RPMI7951 (cell line): ENCODE results near the gene CIBAR2. TPM values are rescaled to one million over a fixed set of nuclear protein-coding genes. Genes with fewer than 3 reads are reported as not detected.

Source experiments
- DNase-seq: peaks from one replicate; pipeline ENCODE4 v3.0.0-alpha.2; 2012; ENCODE audit warnings: low read depth
- total RNA-seq: library from RNA; depleted of rRNA; stranded (reverse); fragments of >200 nt; shearing (Covaris generic); gene quantifications from 2 replicates; pipeline ENCODE4 v1.2.3, GENCODE V29; 2014

Gene CIBAR2
- total RNA-seq, 1 experiment from 2014 or later: not detected

- DNase-seq: no peak
Measured at GRCh38 chr16:85083051-85083639, 29.1 kb downstream of the CIBAR2 start.

- DNase-seq: no peak
Measured at GRCh38 chr16:85082173-85083050, 29.9 kb downstream of the CIBAR2 start.

DNA sequence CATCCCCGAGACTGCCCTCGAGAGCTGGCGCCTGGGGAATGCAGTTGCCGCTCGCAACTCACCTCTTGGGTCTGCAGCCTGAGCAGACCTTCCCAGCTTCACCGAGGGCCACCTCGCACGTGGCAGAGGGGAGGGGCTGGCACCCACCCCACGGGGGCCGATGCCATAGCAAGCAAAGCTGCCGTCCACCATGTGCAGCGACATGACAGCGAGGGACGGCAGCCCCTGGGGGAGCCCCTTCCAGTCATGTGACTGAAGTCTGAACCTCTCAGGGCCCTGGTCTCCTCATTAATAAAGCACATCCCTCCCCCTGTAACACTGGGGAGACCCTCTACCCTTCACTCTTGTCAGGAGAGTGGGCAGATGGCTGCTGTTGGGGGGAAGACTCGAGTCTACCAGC lies 30.5 kb downstream of the CIBAR2 start:
- DNase-seq: no peak

DNA sequence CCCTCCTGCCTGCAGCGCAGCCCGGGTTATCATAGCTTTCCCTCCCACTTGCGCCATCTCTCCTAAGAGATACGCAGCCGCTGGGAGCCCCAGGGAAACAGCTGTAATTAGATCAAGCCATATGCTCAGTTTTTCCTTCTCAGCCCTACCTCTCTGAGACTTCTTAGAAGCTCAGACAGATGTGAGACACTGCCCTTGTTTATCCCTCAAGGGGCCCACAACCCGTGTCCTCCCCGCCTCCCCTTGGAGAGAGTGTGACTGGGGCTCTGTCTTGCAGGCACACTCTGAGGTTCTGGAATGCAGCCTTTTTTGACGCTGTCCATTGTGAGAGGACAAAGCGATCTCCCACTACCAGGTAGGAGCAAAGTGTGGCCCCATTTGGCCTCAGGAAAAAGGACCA lies 31.2 kb downstream of the CIBAR2 start:
- DNase-seq: no peak

DNA sequence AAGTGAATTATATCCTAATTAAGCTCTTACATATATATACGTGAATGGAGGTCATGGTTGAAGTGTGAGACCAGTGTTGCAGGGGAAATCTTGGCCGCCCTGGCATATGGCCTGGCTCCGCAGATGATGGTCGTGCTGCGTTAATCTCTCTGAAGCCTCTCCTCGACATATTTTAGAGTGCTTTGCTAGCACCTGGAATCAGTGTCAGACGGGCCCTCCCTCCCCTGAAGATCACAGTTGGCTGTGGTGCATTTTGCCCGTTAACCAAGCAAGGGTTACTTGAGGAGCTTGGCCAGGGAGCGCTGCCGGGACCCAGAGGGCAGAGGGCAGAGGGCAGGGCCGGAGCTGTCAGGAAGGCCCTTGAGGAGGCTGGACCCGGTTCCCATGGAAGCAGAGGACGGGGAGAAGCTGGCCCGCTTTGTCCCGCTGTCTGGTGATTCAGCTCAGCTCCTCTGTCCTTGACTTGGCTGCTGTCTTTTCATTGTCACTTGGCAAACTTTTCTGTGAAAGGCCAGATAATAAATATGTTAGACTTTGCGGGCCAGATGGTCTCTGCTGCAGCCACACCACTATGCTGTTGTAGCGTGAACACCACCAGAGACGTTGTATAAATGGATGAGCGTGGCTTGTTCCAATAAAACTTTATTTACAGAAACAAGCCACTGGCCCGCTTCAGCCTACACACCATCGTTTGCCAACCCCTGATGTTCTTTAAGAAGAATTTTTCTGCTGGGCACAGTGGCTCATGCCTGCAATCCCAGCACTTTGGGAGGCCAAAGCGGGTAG lies 32.3 kb downstream of the CIBAR2 start:
- DNase-seq: no peak

GRCh38 chr16:85078952-85079351 lies 33.3 kb downstream of the CIBAR2 start:
- no peak for DNase-seq

- no peak for DNase-seq
Measured at GRCh38 chr16:85078226-85078625, 34.0 kb downstream of the CIBAR2 start.

- DNase-seq: no peak
Measured at GRCh38 chr16:85077576-85078125, 34.6 kb downstream of the CIBAR2 start.

DNA sequence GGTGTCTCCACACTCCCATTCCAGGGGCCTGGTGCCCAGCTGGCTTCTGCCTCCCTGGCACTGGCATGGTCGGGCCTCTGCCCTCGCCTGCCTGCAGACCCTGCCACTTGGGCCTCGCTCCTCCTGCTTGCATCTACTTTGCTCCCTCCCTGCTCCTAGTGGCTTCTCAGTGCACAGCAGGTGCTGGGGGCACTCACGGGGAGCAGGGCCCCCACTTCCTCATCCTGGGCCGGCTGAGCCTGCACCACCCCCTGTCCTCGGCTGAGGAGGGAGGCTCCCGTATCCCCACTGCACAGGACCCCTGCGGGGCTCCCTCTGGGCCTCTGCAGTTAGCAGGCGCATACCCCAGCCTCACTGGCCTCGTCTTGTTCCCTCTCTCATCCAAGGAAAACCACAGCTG lies 35.2 kb downstream of the CIBAR2 start:
- no peak for DNase-seq

DNA sequence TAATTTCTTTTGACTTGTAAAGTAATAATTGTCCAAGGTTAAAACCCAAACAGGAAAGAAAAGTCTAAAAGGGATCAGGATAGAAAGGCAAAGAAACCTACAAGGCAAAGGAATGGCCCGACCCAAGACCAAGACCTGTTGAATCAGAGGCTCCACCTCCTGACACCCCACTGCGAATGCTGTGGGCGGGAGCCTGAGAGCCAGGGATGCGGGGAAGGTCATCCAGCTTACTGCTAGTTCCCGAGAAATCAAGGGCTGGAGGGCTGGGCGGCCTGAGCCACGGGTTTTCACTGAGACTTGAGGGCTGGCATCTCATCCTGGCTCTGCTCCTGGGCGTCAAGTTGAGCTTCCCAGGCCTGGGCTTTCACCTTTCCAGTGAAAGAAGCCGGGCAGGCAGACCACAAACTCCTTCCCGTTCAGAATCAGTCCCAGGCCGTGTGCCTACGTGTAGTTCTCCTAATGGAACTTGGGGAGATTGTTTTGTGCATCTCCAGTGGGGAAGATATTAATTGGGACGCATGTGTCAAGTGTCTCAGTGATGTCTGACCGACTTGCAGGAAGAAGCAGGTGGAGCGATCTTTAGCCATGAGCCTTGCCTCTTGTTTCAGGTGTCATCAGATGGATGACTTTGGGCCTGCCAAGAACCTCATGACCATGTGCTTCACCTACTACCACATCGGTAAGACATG lies 36.9 kb downstream of the CIBAR2 start:
- DNase-seq: no peak

DNA sequence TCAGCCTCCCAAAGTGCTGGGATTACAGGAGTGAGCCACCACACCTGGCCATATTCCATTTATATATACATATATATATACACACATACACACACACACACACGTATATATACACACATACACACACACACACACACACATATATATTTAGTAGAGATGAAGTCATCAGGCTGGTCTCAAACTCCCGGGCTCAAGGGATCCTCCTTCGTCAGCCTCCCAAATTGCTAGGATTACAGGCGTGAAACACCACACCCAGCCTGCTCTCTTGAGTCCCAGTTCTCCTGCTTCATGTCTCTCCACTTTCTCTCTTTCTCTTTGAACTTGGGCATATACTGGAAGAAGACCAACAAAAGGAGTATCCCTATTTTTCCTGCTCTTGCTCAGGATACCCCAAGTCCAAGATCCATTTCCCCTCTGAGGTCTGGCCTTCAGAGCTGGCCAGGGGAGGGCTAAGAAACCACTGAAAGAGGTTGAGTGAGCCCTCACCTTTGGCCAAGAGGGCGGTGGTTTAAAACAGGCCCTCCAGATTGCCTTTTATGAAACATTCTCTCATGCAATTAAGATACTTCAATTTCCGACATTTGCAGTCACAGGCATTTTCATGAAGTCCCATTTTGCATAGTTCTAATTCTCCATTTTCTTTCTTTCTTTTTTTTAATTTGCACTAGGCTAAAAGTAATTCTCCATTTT lies 37.9 kb downstream of the CIBAR2 start:
- DNase-seq: no peak

DNA sequence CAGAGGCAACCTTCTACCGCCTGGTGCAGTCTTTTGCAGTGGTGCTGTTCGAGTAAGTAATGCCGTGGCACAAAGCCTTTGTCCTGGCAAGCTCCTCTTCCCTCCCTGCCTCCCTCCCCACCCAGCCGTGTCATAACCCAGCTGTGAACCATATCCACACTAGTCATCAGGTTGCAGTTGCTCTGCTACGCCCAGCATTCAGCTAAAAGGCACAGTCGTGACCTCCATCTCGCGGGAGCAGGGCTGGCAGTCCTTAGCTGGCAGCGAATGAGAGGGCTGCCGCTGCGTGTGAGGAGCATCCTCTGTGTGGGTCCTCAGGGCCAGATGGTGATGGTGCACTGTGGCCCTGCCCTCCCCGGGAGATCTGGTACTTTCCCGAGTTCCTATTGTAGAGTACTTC lies 39.3 kb downstream of the CIBAR2 start:
- DNase-seq: no peak

DNA sequence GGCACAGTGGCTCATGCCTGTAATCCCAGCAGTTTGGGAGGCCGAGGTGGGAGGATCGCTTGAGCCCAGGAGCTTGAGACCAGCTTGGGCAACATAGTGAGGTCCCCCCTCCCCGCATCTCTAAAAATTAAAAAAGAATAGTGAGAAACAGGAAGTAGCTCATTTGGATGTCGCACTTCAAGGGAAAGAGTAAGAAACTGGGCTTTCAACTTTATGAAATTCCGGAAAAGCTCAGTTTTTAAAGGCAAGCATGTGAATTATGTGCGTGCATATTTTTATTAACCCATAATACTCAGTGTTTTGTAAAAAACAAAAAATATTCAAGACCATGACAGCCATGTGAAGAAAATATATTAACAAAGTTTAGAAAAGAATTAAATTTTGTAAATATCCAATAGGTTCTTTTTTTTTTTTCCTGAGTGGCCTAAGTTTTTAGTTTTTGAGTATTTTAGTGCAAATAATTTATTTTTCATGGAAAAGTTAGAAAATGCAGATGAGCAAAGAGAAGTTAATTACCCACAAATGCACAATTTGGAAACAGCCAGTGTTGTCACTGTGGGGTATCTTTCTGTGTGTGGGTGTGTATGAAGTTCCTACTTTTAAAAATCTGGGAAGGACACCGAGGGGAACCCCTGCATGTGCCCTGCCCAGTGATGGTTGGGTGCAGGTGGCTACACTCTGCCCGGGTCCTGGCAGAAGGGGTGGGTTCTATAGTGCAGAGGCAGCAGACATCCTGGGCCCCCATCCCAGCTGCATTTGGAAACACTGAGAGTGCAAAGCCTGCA lies 40.0 kb downstream of the CIBAR2 start:
- DNase-seq: no peak

DNA sequence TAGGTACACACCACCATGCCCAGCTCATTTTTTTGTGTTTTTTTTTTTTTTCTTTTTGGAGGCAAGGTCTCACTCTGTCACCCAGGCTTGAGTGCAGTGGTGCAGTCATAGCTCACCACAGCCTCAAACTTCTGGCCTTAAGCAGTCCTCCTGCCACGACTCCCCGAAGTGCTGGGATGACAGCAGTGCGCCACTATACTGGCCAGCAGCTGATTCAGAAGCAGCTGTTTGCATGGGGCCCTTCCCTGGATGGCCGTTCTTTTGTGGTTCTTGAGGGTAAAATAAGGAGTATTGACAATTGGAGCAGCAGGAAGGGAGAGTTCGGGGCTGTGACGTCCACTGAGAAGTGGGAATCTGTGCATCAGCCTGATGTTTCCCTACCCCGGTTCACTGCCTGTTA lies 43.1 kb downstream of the CIBAR2 start:
- DNase-seq: no peak

- no peak for DNase-seq
Measured at GRCh38 chr16:85068746-85069145, 43.5 kb downstream of the CIBAR2 start.

- DNase-seq: no peak
Measured at GRCh38 chr16:85067426-85067825, 44.8 kb downstream of the CIBAR2 start.

- no peak for DNase-seq
Measured at GRCh38 chr16:85067024-85067423, 45.2 kb downstream of the CIBAR2 start.

GRCh38 chr16:85066346-85066885 lies 45.9 kb downstream of the CIBAR2 start:
- no peak for DNase-seq

- no peak for DNase-seq
Measured at GRCh38 chr16:85065099-85065498, 47.2 kb downstream of the CIBAR2 start.

DNA sequence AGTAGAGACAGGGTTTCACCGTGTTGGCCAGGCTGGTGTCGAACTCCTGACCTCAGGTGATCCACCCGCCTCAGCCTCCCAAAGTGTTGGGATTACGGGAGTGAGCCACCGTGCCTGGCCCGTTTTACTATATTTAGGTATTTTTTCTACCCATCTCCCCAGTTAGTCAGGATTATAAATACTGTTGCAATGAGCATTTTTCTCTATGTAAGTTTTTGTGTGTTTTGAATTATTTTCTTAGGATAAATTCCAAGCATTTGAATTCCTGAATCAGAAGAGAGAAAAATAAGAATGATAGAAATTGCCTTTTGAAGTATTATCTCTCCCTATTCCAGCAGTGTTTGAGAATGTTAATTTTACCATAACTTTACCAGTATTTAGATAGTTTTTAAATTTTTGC lies 48.1 kb downstream of the CIBAR2 start:
- no peak for DNase-seq
